Panc1 (cell line): ENCODE data around the gene MPRIP. TPM values are rescaled to one million over a fixed set of nuclear protein-coding genes. Genes with fewer than 3 reads are reported as not detected.

ENCODE experiments used
- ATAC-seq: fragments of 200-7000 bp; cut with Tn5 transposase; 2 replicates; pipeline ENCODE4 v1.9.1; 2020; ENCODE audit warnings: mild to moderate bottlenecking, moderate library complexity
- BruUV-seq: library from RNA; stranded (reverse); fragments of 400-500 nt; replicated peaks from 2 replicates; lab custom pipeline; 2021; lab: Mats Ljungman, UMichigan
- CTCF ChIA-PET: fragments of 300-600 bp; sonication (Branson Sonifier 250); formaldehyde crosslinking; loops from one replicate; lab custom pipeline; 2022; ENCODE audit warnings: antibody characterized with exemption; lab: Charles Lee
- POLR2A ChIA-PET: fragments of 300-600 bp; sonication (Branson Sonifier 250); formaldehyde crosslinking; loops from one replicate; lab custom pipeline; 2022; ENCODE audit warnings: antibody characterized with exemption; lab: Charles Lee
- DNase-seq: peaks from one replicate; pipeline ENCODE4 v3.0.0-alpha.2; 2010; ENCODE audit warnings: low read depth, low spot score
- H3K27ac ChIP-seq: 2 replicates; pipeline ENCODE4 v1.5.1; 2011; ENCODE audit warnings: mild to moderate bottlenecking, low read length, inconsistent platforms
- H3K27me3 ChIP-seq: fragments of 200-500 bp; sonication (Bioruptor generic); 2 replicates; pipeline ENCODE4 v1.6.0; 2014; ENCODE audit warnings: low read length, inconsistent platforms; ENCODE audit not compliant: control insufficient read depth, insufficient read depth
- H3K36me3 ChIP-seq: fragments of 200-500 bp; sonication (Bioruptor generic); 2 replicates; pipeline ENCODE4 v1.5.1; 2014; ENCODE audit warnings: inconsistent platforms, mild to moderate bottlenecking, low read length, moderate library complexity; ENCODE audit not compliant: control insufficient read depth, insufficient read depth
- H3K4me1 ChIP-seq: 2 replicates; pipeline ENCODE4 v1.5.1; 2011; ENCODE audit warnings: inconsistent platforms, mild to moderate bottlenecking, low read length, moderate library complexity; ENCODE audit not compliant: control insufficient read depth, insufficient read depth
- H3K4me3 ChIP-seq, 2 experiments: 2 replicates each; pipeline ENCODE4 v1.5.1; 2011 to 2012; ENCODE audit warnings: low read depth in 2 of 2, low read length in 2 of 2, mild to moderate bottlenecking in 2 of 2, inconsistent platforms in 1 of 2, moderate library complexity in 1 of 2
- H3K9me3 ChIP-seq: fragments of 200-500 bp; sonication (Bioruptor generic); 2 replicates; pipeline ENCODE4 v1.5.1; 2014; ENCODE audit warnings: low read depth, mild to moderate bottlenecking, inconsistent platforms, low read length, moderate library complexity; ENCODE audit not compliant: control insufficient read depth, insufficient read depth
- CTCF ChIP-seq: fragments of 450-650 bp; IDR thresholded peaks from 2 replicates; pipeline ENCODE4 v1.5.1; 2017; ENCODE audit warnings: mild to moderate bottlenecking
- POLR2AphosphoS5 ChIP-seq: IDR thresholded peaks from 2 replicates; pipeline ENCODE4 v1.6.1; 2012; ENCODE audit warnings: mild to moderate bottlenecking, low read depth, low read length, moderate library complexity
- REST ChIP-seq, 2 experiments: IDR thresholded peaks; 2 replicates each; pipeline ENCODE4 v1.6.1; 2011 to 2012; ENCODE audit warnings: low read depth in 2 of 2, control low read depth in 1 of 2, low read length in 1 of 2, mild to moderate bottlenecking in 1 of 2, moderate library complexity in 1 of 2; ENCODE audit not compliant: insufficient read depth in 1 of 2
- SIN3A ChIP-seq: IDR thresholded peaks from 2 replicates; pipeline ENCODE4 v1.6.1; 2012; ENCODE audit warnings: low read depth, mild to moderate bottlenecking, low read length, moderate library complexity, borderline replicate concordance; ENCODE audit not compliant: insufficient read depth
- TCF7L2 ChIP-seq: IDR thresholded peaks from 2 replicates; pipeline ENCODE4 v1.6.1; 2011; ENCODE audit warnings: mild to moderate bottlenecking, low read depth, low read length, inconsistent platforms
- in situ Hi-C: cut with HindIII; loops from 2 replicates; pipeline ENCODE4 v1.10.0; 2016; ENCODE audit warnings: low sequenced_read_pairs, low pct_unique_long_range_greater_than_20kb
- intact Hi-C: fragments of 100-400 bp; cut with micrococcal nuclease; formaldehyde crosslinking; loops from one replicate; pipeline ENCODE4 v1.10.0; 2022; ENCODE audit not compliant: unreplicated experiment
- total RNA-seq: library from RNA; stranded (reverse); gene quantifications from one replicate; pipeline ENCODE4 v1.2.1, GENCODE V29; 2021; ENCODE audit not compliant: unreplicated experiment

Gene MPRIP
- total RNA-seq, 1 experiment from 2014 or later = 155 TPM

- ChIA-PET CTCF (interaction anchor here (0.9 kb wide), 1 partner anchor 9 kb away, joined by 3 read pairs; no protein-coding TSS in a partner anchor), POLR2A (interaction anchor here (0.6 kb wide), 1 partner anchor 137 kb away, joined by 4 read pairs; no protein-coding TSS in a partner anchor)
- DNase-seq (no peak), ATAC-seq (peak; percentile 67; the same call in 1 of the 2 replicates)
- no peak; the same call in 1 of the 2 replicates for TF ChIP-seq CTCF
- TF ChIP-seq SIN3A = no peak
- TF ChIP-seq REST (IDR thresholded peaks at IDR 0.05; ENCODE audit: insufficient read depth in 1 of 2, low read depth in 2 of 2, low read length in 1 of 2) = no peak
- no peak for TF ChIP-seq TCF7L2
- no peak for TF ChIP-seq POLR2AphosphoS5
- H3K27ac ChIP-seq = no peak overlapping the region
- in situ Hi-C loops (no loop called here), intact Hi-C loops (loop anchor here (10.0 kb wide), 1 partner anchor 142 kb away; no protein-coding TSS in a partner anchor)
- no peaks in the 10 kb centered on the region for H3K9me3 ChIP-seq
- H3K4me1 ChIP-seq = peaks cover 6% of the 10 kb centered on the region; the same call in 1 of the 2 replicates
- H3K27me3 ChIP-seq = no peaks in the 10 kb centered on the region
- no peaks in the 10 kb centered on the region; the same call in 1 of the 2 replicates for H3K36me3 ChIP-seq
- no TSS peak for BruUV-seq
- no peak overlapping the region for H3K4me3 ChIP-seq
Measured at GRCh38 chr17:17146786-17147406, 104.6 kb downstream of the MPRIP start.

DNA sequence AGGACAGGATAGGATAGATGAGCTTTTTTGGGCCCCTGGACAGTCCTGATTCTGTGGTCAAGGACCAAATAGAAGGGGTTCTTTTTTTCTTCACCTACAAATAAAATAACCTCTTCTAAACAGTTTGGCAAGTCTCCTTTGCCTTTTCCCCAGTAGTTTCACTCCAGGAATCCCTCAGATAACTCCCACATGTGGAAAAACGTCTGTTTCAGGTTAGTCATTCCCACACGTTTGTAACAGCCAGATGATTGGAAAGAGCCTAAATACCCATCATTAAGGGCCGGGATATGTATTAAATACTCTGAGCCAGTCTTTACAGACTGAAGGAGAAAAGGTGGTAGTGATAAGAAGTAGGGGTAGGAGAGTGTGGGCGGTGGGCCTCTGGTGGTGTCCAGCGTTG is 105.6 kb downstream of the MPRIP start:
- intact Hi-C loops = loop anchor here (10.0 kb wide), 1 partner anchor 143 kb away; no protein-coding TSS in a partner anchor
- no TSS peak for BruUV-seq

More for the DNA sequence above, 105.6 kb downstream of the MPRIP start:
- DNase-seq (no peak), ATAC-seq (no peak)
- H3K4me3 ChIP-seq = no peak overlapping the region
- H3K4me1 ChIP-seq = peaks cover 6% of the 10 kb centered on the region; the same call in 1 of the 2 replicates
- in situ Hi-C loops = no loop called here
- no peaks in the 10 kb centered on the region; the same call in 1 of the 2 replicates for H3K36me3 ChIP-seq
- no peak overlapping the region for H3K27ac ChIP-seq
- ChIA-PET POLR2A (no interaction called here), CTCF (no interaction called here)
- TF ChIP-seq CTCF (no peak), SIN3A (no peak), TCF7L2 (no peak), REST (IDR thresholded peaks at IDR 0.05; ENCODE audit: insufficient read depth in 1 of 2, low read depth in 2 of 2, low read length in 1 of 2) (no peak), POLR2AphosphoS5 (no peak)
- no peaks in the 10 kb centered on the region for H3K27me3 ChIP-seq
- H3K9me3 ChIP-seq = no peaks in the 10 kb centered on the region
